Nephron progenitor cell (in vitro differentiated cells): ENCODE results near the gene ZNF79.

Experiments used
- DNase-seq: peaks from one replicate; pipeline ENCODE4 v3.0.0; 2021
- H3K27ac Mint-ChIP-seq: 2 replicates; pipeline ENCODE4 v1.8.0; 2021; ENCODE audit warnings: mild to moderate bottlenecking, moderate library complexity, mixed read lengths
- H3K27me3 Mint-ChIP-seq: 2 replicates; pipeline ENCODE4 v1.8.0; 2021; ENCODE audit warnings: mild to moderate bottlenecking, low read depth, mixed read lengths; ENCODE audit not compliant: poor library complexity
- H3K36me3 Mint-ChIP-seq: 2 replicates; pipeline ENCODE4 v1.8.0; 2021; ENCODE audit warnings: low read depth, mixed read lengths
- H3K4me1 Mint-ChIP-seq: 2 replicates; pipeline ENCODE4 v1.8.0; 2021; ENCODE audit warnings: mixed read lengths
- H3K4me3 Mint-ChIP-seq: 2 replicates; pipeline ENCODE4 v1.8.0; 2021; ENCODE audit warnings: mild to moderate bottlenecking, moderate library complexity, mixed read lengths
- H3K9me3 Mint-ChIP-seq: 2 replicates; pipeline ENCODE4 v1.8.0; 2021; ENCODE audit warnings: mild to moderate bottlenecking, moderate library complexity, mixed read lengths
- TF ChIP-seq, protein P1 (sequence below): fragments of 200-600 bp; sonication (generic); IDR thresholded peaks from 2 replicates; pipeline ENCODE4 v1.5.0; 2021; ENCODE audit warnings: antibody characterized with exemption

Gene ZNF79

DNA sequence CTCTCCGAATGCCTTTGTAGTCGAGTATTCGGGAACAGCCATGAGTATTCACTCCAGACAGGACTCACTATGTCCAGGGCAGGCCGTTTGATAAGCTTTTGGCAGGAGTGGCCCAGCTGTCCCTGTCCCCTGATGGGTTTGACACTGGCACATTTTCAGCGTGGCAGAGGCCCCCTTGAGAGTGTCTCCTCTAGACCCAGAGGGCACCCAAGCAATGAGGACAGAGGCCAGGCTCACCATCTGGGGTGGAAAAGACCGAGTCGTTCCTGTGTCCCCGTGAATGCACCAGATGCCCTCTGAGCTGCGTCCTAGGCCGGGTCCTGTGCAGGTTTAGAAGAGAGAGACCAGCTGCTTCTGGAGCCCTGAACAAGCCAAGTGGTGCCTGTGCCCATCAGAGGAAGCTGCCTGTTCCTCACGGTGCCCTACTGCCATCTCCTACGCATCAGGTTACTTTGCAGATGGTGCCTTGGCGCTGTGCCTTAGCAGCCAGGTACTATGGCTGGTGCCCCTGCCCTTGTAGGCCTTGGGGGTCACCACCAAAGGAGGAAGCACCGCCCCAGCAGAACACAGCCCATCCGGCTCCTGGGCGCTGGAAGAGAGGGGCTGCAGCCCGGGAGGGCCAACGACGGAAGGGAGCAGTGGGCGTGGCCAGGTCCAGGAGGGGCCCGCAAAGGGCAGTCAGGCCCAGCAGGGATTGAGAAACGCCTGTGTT lies 69.6 kb downstream of the ZNF79 start:
- TF ChIP-seq, protein P1, sequence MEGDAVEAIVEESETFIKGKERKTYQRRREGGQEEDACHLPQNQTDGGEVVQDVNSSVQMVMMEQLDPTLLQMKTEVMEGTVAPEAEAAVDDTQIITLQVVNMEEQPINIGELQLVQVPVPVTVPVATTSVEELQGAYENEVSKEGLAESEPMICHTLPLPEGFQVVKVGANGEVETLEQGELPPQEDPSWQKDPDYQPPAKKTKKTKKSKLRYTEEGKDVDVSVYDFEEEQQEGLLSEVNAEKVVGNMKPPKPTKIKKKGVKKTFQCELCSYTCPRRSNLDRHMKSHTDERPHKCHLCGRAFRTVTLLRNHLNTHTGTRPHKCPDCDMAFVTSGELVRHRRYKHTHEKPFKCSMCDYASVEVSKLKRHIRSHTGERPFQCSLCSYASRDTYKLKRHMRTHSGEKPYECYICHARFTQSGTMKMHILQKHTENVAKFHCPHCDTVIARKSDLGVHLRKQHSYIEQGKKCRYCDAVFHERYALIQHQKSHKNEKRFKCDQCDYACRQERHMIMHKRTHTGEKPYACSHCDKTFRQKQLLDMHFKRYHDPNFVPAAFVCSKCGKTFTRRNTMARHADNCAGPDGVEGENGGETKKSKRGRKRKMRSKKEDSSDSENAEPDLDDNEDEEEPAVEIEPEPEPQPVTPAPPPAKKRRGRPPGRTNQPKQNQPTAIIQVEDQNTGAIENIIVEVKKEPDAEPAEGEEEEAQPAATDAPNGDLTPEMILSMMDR = no peak
- Mint-ChIP-seq H3K27me3 (no peaks in the 10 kb centered on the region), H3K4me1 (peaks cover 28% of the 10 kb centered on the region), H3K27ac (no peak overlapping the region), H3K9me3 (no peaks in the 10 kb centered on the region), H3K36me3 (peaks cover 3% of the 10 kb centered on the region), H3K4me3 (no peak overlapping the region)
- DNase-seq = no peak

DNA sequence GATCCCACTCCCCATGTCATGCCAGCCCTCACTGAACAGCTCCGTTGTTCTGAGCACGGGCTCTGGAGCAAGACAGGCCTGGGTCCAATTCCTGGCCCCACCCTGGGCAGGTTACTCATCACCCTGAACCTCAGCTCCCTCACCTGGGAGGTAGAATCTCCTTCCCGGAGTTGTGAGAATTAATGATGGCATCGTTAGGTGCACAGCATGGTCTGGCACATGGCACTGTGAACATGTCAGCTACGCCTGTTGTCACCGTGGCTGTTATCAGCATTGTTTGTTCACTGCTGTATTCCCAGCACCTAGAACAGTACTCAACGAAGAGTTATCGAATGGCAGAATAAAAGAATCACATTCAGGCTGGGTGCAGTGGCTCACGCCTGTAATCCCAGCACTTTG lies 70.1 kb downstream of the ZNF79 start:
- Mint-ChIP-seq H3K27me3 (no peaks in the 10 kb centered on the region), H3K36me3 (no peaks in the 10 kb centered on the region), H3K9me3 (no peaks in the 10 kb centered on the region), H3K4me3 (no peak overlapping the region), H3K27ac (no peak overlapping the region), H3K4me1 (peaks cover 22% of the 10 kb centered on the region)
- TF ChIP-seq, protein P1 = no peak
- no peak for DNase-seq
